Ramos (cell line): ENCODE results near the gene PEX5.
"Not testable (repeated sequence)": the region's sequence is repeated elsewhere in the genome, so short reads cannot be mapped to it uniquely, and the experiment has no call there.

Experiments
- in situ Hi-C: fragments of 300-500 bp; cut with MboI; formaldehyde crosslinking; loops from one replicate; pipeline ENCODE4 v1.14.3; 2022; ENCODE audit warnings: low sequenced_read_pairs; ENCODE audit not compliant: unreplicated experiment

The PEX5 gene

DNA sequence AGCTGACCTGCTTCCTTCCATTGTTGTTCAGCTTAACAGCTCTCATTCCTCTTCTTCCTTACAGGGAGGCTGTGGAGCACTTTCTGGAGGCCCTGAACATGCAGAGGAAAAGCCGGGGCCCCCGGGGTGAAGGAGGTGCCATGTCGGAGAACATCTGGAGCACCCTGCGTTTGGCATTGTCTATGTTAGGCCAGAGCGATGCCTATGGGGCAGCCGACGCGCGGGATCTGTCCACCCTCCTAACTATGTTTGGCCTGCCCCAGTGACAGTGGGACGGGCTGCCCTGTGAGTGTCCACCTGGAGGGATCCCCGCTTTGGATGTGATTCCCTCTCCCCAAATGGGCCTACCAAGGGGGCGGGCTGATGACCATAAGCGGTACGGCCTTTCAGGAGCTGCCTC is 20.5 kb downstream of the PEX5 start:
- in situ Hi-C loops, result no loop called here

DNA sequence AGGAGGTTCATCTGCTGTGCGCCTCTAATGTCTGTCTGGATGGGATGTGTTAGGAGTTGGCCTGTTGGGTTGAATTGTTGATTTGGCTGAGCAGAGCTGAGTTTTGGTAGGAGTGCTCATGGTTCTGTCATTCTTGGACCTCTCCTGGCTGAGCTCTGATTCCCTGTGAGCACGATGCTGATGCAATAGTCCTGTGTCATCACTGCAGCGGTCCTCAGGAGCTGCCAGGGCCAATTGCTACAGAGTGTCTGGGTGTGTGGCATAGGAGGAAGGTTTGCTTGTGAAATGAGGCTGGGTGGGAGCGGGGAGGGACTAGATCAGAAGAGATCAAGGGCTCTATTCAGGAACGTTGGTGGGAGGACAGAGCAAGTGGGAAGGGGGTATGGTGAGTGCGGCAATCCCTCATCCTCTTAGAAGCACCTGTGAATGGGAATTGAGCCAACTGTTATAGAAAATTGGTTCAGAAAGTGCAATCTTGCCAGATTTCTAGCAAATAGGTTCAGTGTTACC is 21.2 kb downstream of the PEX5 start:
- in situ Hi-C loops, result no loop called here

DNA sequence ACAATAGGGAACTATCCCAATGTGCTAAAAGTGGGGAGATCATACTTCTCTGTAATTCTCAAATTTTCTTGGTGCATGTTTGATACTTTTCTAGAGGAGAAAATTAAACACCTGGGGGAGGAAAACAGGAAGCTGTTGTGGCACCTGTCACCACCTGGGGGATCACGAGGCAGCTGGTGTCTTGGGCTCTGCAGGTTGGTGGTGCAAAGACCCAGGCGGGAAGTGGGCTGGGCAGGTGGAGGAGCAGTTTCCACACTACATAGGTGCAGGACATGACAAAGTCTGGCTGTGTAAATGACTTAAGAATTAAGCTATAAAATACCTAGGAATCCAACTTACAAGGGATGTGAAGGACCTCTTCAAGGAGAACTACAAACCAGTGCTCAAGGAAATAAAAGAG is 23.2 kb downstream of the PEX5 start:
- in situ Hi-C loops, result no loop called here

DNA sequence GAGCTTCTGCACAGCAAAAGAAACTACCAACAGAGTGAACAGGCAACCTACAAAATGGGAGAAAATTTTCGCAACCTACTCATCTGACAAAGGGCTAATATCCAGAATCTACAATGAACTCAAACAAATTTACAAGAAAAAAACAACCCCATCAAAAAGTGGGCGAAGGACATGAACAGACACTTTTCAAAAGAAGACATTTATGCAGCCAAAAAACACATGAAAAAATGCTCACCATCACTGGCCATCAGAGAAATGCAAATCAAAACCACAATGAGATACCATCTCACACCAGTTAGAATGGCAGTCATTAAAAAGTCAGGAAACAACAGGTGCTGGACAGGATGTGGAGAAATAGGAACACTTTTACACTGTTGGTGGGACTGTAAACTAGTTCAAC is 24.3 kb downstream of the PEX5 start:
- in situ Hi-C loops, result not testable (repeated sequence)

DNA sequence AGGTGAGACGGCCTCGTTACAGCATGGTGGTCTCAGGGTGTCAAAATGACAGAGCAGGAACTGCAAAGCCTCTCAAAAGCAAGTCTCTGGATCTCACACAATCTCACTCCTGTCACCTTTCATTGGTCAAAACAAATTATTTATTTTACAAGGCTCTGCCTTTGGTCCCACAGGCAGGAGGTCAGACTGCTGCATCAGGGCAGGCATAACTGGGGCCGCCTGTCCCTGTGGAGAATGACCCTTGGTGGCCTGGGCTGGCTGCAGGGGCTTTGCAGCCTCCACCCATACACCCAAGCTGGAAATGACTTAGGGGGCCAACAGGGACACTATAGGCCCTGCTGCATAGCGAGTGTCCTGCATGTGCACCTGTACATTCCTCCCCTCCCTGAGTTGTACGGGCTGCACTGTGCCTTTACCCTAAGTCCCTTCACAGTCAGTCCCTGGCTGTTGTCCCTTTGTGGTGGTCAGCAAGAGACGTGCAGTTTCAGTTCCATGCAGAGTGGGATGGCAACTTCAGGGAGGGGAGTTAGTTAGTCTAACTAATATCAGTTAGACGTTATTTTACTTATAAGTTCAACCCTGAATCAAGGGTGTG is 28.1 kb downstream of the PEX5 start:
- in situ Hi-C loops, result no loop called here

DNA sequence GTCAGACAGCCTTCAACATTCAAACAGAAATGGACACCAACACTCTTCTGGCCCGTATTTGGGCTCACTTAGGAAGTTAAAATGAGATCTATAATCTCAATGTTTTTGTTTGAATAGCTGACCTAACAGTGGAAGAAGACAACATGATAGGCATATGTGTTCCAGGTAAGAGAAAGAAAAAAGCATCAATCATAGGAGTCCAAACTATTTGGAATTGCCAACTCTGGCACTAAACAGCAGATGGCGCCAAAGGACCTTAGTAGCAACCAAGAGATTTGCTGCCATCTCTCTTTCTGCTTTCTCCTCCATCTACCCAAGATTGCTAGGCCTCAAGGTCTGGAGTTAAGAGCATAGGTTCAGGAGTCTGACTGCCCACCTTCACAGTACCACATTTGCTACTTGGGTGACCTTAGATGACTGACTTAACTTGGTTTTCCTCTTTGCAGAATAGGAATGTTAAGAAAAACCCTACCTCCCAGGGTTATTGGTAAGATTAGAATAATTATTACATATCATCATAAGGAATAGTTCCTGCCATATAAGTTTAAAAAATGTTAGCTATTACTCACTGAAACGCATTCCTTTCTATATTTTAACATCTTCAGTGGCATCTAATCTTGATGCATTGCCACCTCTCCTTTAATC is 30.2 kb downstream of the PEX5 start:
- in situ Hi-C loops, result loop anchor here (5.0 kb wide), 1 partner anchor 413 kb away; no protein-coding TSS in a partner anchor

DNA sequence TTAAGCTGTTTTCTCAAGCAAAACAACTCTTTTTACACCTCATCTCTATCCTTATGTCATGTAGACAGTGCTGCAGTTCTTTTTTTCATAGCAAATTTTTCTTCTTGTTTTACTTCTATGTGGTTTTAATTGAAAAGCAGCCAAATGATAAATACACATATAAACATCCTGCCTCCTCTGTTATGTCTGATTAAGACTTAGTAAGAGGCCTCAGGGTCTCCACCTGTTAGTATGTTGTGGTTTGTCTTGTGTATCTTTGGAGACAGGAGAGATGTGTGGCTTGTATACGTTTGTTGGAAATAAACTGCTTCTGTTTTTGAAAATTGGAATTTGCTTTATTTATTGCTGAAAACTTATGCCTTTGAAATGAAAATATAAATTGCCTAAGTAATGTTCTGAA is 32.0 kb downstream of the PEX5 start:
- in situ Hi-C loops, result loop anchor here (5.0 kb wide), 1 partner anchor 411 kb away; no protein-coding TSS in a partner anchor

DNA sequence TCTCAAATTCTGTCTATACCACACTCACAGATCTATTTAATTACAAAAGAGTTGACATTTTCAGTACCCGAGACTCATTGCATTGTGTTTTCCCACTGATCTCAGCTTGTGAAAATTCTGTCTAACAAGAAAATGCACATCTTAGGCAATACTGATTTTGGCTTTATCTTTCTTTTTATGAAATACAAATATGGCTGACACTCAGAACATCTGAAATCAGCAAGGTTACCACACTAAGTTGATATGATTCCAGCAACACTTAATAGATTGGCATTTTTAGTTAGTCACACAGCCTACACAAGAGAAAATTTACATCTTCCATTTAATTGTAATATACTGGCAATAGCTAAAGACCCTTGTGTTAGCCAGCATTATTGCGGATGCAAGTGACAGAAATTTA is 40.3 kb downstream of the PEX5 start:
- in situ Hi-C loops, result no loop called here

DNA sequence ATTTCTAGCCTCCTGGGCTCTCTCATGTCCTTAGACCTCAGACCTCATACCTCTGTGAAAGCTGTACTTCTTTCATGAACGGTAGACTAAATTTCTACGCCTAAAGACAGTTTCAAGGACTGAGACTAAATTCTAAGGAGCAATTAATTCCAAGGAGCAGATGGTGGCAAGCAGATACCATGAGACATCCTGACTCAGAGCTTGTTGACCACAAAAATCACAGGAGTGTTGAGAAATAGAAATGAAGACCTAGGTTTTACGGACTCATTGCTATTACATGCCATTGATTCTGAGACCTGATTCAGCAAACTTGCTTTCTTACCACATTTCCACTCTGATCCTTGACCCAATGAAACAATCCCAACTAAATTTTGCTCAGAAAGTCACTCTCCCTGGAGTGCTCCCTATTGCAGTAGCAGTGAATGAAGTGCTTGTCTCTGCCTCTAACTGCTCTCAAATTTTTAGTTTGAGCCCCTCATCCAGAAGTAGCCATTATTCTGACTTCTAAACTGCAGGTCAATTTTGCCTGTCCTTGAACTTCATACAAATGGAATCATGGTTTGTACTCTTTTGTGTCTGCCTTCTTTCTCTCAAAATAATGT is 52.0 kb downstream of the PEX5 start:
- in situ Hi-C loops, result no loop called here

DNA sequence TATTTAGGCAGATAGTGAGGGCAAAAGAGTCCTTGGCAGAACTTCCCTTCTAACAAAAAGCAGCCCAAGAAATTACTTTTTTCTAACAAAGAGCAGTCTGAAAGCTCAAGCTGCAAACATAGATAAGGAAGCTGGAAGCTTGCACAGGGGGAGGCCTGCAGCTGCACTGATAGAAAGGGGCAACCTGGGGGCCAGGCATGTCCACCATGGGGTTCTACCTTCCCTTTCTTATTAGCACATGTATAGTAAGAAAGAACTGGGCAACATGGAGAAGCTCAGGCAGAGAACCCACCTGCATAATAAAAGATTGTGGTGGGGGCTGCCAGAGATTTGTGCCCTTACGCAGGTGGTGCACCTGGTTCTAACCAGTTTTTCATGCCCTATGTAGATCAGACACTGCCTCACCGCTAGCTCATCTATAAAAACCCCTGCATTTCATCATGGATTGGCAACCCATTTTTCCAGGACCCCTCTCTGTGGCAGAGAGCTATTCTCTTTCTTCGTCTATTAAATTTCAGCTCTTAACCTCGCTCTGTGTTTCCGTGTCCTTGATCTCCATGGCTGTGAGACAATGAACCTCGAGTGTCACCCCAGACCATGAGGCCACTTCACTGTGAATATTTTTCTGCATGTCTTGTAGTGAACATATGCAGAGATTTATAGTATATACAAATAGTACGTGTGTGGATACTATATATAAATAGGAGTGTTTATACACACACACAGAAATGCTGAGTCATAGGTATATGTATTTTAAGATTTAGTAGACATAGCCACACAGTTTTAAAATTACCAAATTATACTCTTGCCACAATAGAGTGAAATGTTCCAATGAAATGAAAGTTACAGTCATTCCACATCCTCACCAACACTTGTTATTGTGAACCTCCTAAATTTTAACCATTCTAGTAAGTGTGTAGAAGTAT is 53.0 kb downstream of the PEX5 start:
- in situ Hi-C loops, result no loop called here

DNA sequence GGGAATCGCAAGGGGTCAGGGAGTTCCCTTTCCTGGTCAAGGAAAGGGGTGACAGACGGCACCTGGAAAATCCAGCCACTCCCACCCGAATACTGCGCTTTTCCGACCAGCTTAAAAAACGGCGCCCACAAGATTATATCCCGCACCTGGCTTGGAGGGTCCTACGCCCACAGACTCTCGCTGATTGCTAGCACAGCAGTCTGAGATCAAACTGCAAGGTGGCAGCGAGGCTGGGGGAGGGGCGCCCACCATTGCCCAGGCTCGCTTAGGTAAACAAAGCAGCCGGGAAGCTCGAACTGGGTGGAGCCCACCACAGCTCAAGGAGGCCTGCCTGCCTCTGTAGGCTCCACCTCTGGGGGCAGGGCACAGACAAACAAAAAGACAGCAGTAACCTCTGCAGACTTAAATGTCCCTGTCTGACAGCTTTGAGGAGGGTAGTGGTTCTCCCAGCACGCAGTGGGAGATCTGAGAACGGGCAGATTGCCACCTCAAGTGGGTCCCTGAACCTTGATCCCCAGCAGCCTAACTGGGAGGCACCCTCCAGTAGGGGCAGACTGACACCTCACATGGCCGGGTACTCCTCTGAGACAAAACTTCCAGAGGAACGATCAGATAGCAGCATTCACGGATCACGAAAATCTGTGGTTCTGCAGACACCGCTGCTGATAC is 62.0 kb downstream of the PEX5 start:
- in situ Hi-C loops, result not testable (repeated sequence)

DNA sequence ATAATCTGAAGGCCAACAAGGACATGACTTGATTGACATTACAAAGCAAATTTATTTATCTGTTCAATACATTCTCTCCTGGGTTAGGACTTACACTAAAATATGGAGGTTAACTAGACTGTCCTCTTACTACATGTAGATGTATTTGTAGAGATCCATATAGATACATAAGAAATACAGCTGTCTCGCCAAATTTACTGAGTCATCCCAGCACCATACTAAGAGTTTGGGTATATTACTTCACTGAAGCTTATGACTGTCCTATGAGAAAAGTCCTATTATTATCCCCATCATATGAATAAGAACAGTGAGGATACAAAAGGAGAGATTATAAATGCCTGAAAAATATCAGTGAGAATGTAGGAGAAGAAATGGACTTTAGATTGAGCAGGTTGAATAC is 69.6 kb downstream of the PEX5 start:
- in situ Hi-C loops, result no loop called here
